Erythroblast (primary cell): ENCODE results near the gene PLXNB1.

Source experiments
- GATA1 ChIP-seq: IDR thresholded peaks from 2 replicates; pipeline ENCODE4 v1.6.1; 2011; ENCODE audit warnings: low read depth, mild to moderate bottlenecking, control low read depth, low read length, moderate library complexity
- POLR2A ChIP-seq: IDR thresholded peaks from 2 replicates; pipeline ENCODE4 v1.6.1; 2011; ENCODE audit warnings: mild to moderate bottlenecking, low read length

DNA sequence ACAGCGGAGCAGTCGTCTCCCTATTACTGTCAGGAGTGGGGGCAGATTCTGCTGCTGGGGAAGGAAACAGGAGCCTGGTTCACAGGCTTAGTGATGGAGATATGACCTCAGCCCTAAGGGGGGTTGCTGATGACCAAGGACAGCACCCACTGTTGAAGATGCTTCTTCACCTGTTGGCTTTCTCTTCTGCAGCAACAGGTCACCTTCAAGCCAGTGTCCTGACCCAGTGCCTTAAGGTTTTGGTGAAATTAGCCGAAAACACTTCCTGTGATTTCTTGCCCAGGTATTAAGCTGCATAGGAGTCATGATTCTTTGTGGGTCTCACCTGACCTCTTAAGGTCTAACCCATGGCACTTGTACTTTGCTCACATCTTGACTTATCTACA lies 30.6 kb upstream of the PLXNB1 start:
- TF ChIP-seq POLR2A (no peak), GATA1 (no peak)
